ENCODE measurements around the gene IDI2. TPM values are rescaled to one million over a fixed set of nuclear protein-coding genes. Genes with fewer than 3 reads are reported as not detected.
A peak's percentile ranks its signal among the peaks of the same experiment; 100 is the strongest.

IDI2 gene
- total and polyA plus RNA-seq, 2 of the 13 experiments (the other 11 are each of a cell fraction or from before 2014, with no cell fraction given): not detected

GRCh38 chr10:1056326-1057105 is 30.9 kb upstream of the IDI2 start, which contains the start of gene WDR37 (continued):
- TF ChIP-seq AHDC1 (CRISPR knock-in tag; IDR thresholded peaks at IDR 0.05; ENCODE audit: borderline replicate concordance): peak; percentile 44; the same call in 1 of the 2 replicates
- TF ChIP-seq SETDB1 (CRISPR knock-in tag; IDR thresholded peaks at IDR 0.05; ENCODE audit: borderline replicate concordance): no peak
- TF ChIP-seq ZBTB37 (CRISPR knock-in tag; IDR thresholded peaks at IDR 0.05): no peak
- no peak for TF ChIP-seq CHD4 (IDR thresholded peaks at IDR 0.05; ENCODE audit: borderline replicate concordance, low read length)
- no peak for TF ChIP-seq ZNF850 (CRISPR knock-in tag; conservative IDR thresholded peaks at IDR 0.05)
- TF ChIP-seq FOXM1 (CRISPR knock-in tag; IDR thresholded peaks at IDR 0.05): no peak
- peak; percentile 93 for TF ChIP-seq KMT2B (CRISPR knock-in tag; IDR thresholded peaks at IDR 0.05)
- TF ChIP-seq ZNF740 (CRISPR knock-in tag; IDR thresholded peaks at IDR 0.05): no peak
- TF ChIP-seq ZFP41 (CRISPR knock-in tag; IDR thresholded peaks at IDR 0.05; ENCODE audit: borderline replicate concordance): no peak
- no peak for TF ChIP-seq MAFK (conservative IDR thresholded peaks at IDR 0.05 in 1 of 2, IDR thresholded peaks at IDR 0.05 in 1 of 2; ENCODE audit: low read length in 2 of 2)
- TF ChIP-seq PRMT3 (CRISPR knock-in tag; IDR thresholded peaks at IDR 0.05; ENCODE audit: borderline replicate concordance, low read depth): no peak
- peak; percentile 38; the same call in 1 of the 2 replicates for TF ChIP-seq BCL6 (CRISPR knock-in tag; IDR thresholded peaks at IDR 0.05)
- no peak for TF ChIP-seq CBX1 (IDR thresholded peaks at IDR 0.05; ENCODE audit: low read depth)
- 0 out of 2 replicates have a peak, but pooled peaks have one; percentile 40 for TF ChIP-seq SNAPC4 (CRISPR knock-in tag; IDR thresholded peaks at IDR 0.05)
- peak; percentile 62 for TF ChIP-seq CBFB (CRISPR knock-in tag; IDR thresholded peaks at IDR 0.05)
- no peak for TF ChIP-seq NCOA1 (CRISPR knock-in tag; IDR thresholded peaks at IDR 0.05)
- TF ChIP-seq MLLT10 (CRISPR knock-in tag; IDR thresholded peaks at IDR 0.05): no peak
